GM12873 (cell line): Measurements from ENCODE around the gene CCHCR1.

Experiments used
- TF ChIP-seq, protein P1 (sequence below): IDR thresholded peaks from 2 replicates; pipeline ENCODE4 v1.5.1; 2012; ENCODE audit warnings: low read depth, mild to moderate bottlenecking, moderate library complexity, low read length, control low read depth; ENCODE audit not compliant: insufficient read depth; ENCODE audit errors: missing control alignments

The CCHCR1 gene

DNA sequence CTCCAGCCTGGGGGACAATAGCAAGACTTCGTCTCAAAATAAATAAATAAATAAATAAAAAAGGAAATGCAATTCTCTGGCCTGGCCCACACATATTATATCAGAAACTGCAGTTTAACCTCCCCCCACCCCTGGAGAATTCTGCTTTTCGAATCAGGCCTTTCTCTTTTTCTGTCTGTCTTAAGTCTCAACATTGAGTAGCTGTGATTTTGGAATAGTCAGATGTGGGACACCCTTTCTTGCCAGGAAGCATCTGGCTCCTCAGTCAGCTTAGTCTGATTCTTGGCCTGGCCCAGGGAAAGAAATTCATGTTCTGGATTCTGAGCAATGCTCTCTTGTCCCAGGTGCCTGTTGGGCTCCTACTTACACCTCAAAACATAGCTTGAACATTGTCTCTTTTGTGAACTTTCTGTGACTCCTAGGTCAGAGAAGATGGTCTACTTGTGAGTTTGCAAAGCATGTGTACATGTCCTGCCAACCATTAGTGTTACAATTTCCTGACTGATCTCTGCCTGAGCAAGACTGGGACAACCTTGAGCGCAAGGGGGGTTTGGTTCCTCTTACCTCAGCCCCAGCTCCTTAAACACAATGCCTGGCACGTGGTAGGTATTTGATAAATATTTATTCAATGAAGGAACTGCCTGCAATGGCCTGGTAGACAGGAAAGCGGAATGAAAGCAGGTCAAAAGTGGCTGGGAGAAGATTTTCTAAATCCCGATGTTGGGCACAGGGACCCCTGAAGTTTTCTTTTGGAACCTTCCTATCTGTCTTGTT, 36.6 kb upstream of the CCHCR1 start:
- TF ChIP-seq, protein P1, sequence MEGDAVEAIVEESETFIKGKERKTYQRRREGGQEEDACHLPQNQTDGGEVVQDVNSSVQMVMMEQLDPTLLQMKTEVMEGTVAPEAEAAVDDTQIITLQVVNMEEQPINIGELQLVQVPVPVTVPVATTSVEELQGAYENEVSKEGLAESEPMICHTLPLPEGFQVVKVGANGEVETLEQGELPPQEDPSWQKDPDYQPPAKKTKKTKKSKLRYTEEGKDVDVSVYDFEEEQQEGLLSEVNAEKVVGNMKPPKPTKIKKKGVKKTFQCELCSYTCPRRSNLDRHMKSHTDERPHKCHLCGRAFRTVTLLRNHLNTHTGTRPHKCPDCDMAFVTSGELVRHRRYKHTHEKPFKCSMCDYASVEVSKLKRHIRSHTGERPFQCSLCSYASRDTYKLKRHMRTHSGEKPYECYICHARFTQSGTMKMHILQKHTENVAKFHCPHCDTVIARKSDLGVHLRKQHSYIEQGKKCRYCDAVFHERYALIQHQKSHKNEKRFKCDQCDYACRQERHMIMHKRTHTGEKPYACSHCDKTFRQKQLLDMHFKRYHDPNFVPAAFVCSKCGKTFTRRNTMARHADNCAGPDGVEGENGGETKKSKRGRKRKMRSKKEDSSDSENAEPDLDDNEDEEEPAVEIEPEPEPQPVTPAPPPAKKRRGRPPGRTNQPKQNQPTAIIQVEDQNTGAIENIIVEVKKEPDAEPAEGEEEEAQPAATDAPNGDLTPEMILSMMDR = no peak

DNA sequence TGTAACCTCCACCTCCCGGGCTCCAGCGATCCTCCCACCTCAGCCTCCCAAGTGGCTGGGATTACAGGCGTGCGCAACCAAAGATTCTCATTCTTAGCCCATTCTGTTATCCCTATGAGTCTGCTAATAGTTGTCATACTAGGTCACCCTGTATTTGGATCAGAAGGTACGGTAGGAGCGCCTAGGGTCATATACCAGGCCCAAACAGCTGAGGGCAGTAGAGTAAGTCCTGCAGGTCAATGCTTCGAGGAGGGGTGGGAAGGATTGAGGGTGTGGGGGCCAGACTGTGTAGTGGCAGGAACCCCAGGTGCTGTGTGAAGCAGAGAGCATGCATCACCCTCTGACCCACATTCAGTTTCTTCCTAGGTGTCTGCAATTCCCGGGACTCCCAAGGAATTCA, 35.6 kb upstream of the CCHCR1 start:
- TF ChIP-seq, protein P1 = peak; percentile 17

DNA sequence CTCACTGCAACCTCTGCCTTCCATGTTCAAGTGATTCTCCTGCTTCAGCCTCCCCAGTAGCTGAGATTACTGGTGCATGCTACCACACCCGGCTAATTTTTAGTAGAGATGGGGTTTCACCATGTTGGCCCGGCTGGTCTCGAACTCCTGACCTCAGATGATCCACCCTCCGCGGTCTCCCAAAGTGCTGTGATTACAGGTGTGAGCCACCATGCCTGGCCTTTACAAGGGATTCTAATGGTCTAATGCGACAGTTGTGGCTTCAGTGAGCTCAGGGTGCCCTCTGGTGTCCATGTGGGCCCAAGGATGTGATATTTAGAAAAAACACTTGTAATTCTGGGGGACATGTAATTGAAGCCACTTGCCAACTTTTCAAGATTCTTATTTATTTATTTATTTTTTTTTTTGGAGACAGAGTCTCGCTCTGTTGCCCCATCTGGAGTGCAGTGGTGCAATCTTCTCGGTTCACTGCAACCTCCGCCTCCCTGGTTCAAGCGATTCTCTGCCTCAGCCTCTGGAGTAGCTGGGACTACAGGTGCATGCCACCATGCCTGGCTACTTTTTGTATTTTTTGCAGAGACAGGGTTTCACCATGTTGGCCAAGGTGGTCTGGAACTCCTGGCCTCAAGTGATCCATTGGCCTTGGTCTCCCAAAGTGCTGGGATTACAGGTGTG, 35.0 kb upstream of the CCHCR1 start:
- TF ChIP-seq, protein P1 = peak; percentile 69

DNA sequence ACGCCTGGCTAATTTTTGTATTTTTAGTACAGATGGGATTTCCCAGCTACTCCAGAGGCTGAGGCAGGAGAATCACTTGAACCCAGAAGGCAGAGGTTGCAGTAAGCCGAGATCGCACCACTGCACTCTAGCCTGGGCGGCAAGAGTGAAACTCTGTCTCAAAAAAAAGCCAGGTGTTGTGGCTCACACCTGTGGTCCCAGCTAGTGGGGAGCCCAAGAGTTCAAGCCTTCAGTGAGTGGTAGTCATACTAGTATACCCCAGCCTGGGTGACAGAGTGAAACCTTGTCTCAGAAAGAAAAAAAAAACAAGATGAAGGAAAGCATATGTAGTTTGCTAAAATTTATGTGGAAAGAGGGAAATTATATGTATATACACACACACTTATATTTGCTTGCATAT, 32.9 kb upstream of the CCHCR1 start:
- TF ChIP-seq, protein P1 = no peak

DNA sequence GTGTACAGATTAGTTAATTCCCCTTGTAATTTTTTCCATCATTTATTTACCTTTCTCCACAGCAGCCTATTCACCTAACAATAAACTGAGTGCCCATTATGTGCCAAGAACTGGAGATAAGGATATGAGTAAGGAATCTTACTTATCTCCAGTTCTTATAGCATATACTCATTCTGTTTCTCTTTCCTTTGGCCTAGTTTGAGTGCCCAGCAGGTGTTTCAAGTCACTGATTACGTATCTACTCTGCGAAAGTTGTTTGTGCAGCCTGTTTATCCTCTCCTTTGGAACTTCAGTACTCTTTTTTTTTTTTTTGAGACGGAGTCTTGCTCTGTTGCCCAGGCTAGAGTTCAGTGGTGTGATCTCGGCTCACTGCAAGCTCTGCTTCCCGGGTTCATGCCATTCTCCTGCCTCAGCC, 30.2 kb upstream of the CCHCR1 start:
- TF ChIP-seq, protein P1 = no peak

DNA sequence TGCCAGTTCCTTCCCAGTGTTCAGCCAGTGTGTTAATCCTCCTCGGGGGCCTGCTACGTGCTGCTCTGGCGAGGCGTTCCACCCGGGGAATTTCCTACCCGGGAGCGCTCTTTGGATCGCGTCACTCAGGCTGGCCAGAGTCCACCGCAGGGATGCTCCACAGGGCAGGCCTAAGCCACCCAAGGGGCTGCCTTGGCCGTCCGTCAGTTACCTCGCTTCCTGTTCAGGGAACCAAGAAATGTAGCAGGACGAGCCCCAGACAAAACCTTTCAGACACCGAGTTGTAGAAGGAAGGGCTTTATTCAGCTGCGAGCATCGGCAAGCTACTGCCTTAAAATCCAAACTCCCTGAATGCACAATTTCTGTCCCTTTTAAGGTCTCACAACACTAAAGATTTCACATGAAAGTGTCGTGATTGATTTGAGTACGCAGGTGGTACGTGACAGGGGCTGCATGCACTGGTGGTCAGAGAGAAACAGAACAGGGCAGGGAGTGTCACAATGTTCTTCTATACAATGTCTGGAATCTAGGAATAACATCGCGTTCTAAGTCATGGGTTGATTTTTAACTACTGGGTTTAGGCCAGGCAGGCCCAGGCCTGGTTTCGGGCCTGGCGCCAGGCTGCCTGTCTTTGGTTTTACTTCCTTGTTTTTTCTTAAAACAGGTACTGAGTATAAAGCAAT, 28.6 kb upstream of the CCHCR1 start:
- TF ChIP-seq, protein P1 = no peak

DNA sequence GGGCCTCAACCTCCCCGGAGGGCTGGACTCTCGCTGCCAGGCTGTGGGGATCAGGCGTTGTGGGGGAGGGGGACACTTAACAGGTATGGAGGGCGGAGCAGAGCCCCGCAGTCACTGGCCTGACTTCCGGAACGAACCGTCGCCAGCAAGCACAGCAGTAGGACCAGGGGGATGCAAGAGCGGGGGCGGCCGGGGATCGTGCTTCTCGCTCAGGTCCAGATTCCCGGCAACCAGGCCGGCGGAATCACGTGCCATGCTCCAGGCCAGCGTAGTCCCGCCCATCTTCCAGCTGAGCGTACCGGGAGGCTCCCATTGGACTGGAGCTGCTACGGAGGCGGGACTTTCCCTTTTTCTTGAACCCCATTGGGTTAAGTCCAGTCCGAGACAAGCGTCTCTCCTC, 22.9 kb upstream of the CCHCR1 start:
- TF ChIP-seq, protein P1 = no peak
